K562 (cell line): ENCODE results near the gene GSTO2. TPM values are rescaled to one million over a fixed set of nuclear protein-coding genes. Genes with fewer than 3 reads are reported as not detected.

ENCODE experiments used
- ATAC-seq: fragments of 200-7000 bp; cut with Tn5 transposase; 3 replicates; pipeline ENCODE4 v1.9.1; 2020; ENCODE audit warnings: moderate library complexity
- BruUV-seq: library from RNA; stranded (reverse); fragments of 400-500 nt; replicated peaks from 2 replicates; lab custom pipeline; 2021; lab: Mats Ljungman, UMichigan
- CTCF ChIA-PET: fragments of 300-600 bp; formaldehyde crosslinking; extraction: SDS; loops from one replicate; lab custom pipeline; 2021; ENCODE audit warnings: low intra/inter-chr PET ratio; lab: Yijun Ruan, JAX
- POLR2A ChIA-PET: fragments of 300-600, 350-650 bp; sonication (Branson Sonifier 250); formaldehyde crosslinking; extraction: SDS; loops from one replicate; lab custom pipeline; 2021; ENCODE audit warnings: antibody characterized with exemption, inconsistent platforms; lab: Yijun Ruan, JAX
- DNase-seq, 4 experiments: peaks; one replicate each; pipeline versions ENCODE4 v3.0.0 to v3.0.0-alpha.2; 2011 to 2018; ENCODE audit warnings: low spot score in 3 of 4, mixed read lengths in 3 of 4; ENCODE audit errors: extremely low read depth in 1 of 4
- FAIRE-seq: peaks from 2 replicates; lab custom pipeline; 2011; peaks lifted over from hg19 to GRCh38; lab: Jason Lieb, UNC
- H2AFZ ChIP-seq: 2 replicates; pipeline ENCODE4 v1.6.0; 2011; ENCODE audit warnings: low read depth, low read length, control low read depth, inconsistent platforms
- H3K27ac ChIP-seq: fragments of 200-600 bp; 3 replicates; pipeline ENCODE4 v1.8.0; 2011; ENCODE audit warnings: low read depth, mild to moderate bottlenecking, control low read depth, inconsistent platforms, low read length, moderate library complexity, mixed read lengths; ENCODE audit errors: extremely low read depth
- H3K27me3 ChIP-seq, 2 experiments: fragments of 300-600 bp in 1 of 2; 2 replicates in 1 of 2; 3 replicates in 1 of 2; pipeline versions ENCODE4 v1.6.0 to v1.8.0; 2011; ENCODE audit warnings: inconsistent platforms in 2 of 2, low read length in 2 of 2, mild to moderate bottlenecking in 1 of 2, mixed read lengths in 1 of 2, moderate library complexity in 1 of 2; ENCODE audit not compliant: control insufficient read depth in 2 of 2, insufficient read depth in 2 of 2
- H3K36me3 ChIP-seq: fragments of 300-600 bp; 3 replicates; pipeline ENCODE4 v1.8.0; 2011; ENCODE audit warnings: mild to moderate bottlenecking, low read length, inconsistent platforms; ENCODE audit not compliant: control insufficient read depth, insufficient read depth
- H3K4me1 ChIP-seq, 2 experiments: fragments of 200-600 bp in 1 of 2; replicated peaks in 1 of 2; 2 replicates in 1 of 2; 3 replicates in 1 of 2; pipeline versions ENCODE4 v1.5.1 to v1.8.0; 2011; ENCODE audit warnings: inconsistent platforms in 2 of 2, low read length in 2 of 2, mild to moderate bottlenecking in 1 of 2, mixed read lengths in 1 of 2, moderate library complexity in 1 of 2; ENCODE audit not compliant: control insufficient read depth in 2 of 2, insufficient read depth in 2 of 2
- H3K4me2 ChIP-seq: 2 replicates; pipeline ENCODE4 v1.6.1; 2011; ENCODE audit warnings: low read length, control low read depth, inconsistent platforms, mixed read lengths; ENCODE audit not compliant: insufficient read depth
- H3K4me3 ChIP-seq: fragments of 200-600 bp; sonication (generic), shearing (Covaris generic); 2 replicates; pipeline ENCODE4 v1.5.1; 2016; ENCODE audit warnings: control low read depth, inconsistent platforms
- H3K79me2 ChIP-seq: fragments of 200-600 bp; 3 replicates; pipeline ENCODE4 v1.8.0; 2011; ENCODE audit warnings: low read length, inconsistent platforms; ENCODE audit not compliant: control insufficient read depth, insufficient read depth
- H3K9ac ChIP-seq, 2 experiments: 2 replicates each; pipeline versions ENCODE4 v1.6.0 to v1.6.1; 2011; ENCODE audit warnings: low read depth in 2 of 2, low read length in 2 of 2, control low read depth in 1 of 2, inconsistent platforms in 1 of 2, mild to moderate bottlenecking in 1 of 2, mixed read lengths in 1 of 2; ENCODE audit not compliant: insufficient read depth in 1 of 2
- H3K9me1 ChIP-seq: one replicate; pipeline ENCODE4 v1.6.0; 2011; ENCODE audit warnings: inconsistent platforms, mild to moderate bottlenecking, low read length, moderate library complexity; ENCODE audit not compliant: control insufficient read depth, insufficient read depth
- H3K9me3 ChIP-seq: replicated peaks from 2 replicates; pipeline ENCODE4 v1.5.1; 2011; ENCODE audit warnings: low read depth, low read length, inconsistent platforms; ENCODE audit not compliant: control insufficient read depth, insufficient read depth
- H4K20me1 ChIP-seq: replicated peaks from 2 replicates; pipeline ENCODE4 v1.6.1; 2011; ENCODE audit warnings: low read length, inconsistent platforms, mixed read lengths; ENCODE audit not compliant: control insufficient read depth, insufficient read depth
- BCL6 ChIP-seq: fragments of 250-450 bp; sonication (Bioruptor Pico); IDR thresholded peaks from 2 replicates; pipeline ENCODE4 v1.4.0; 2020
- FOXA1 ChIP-seq: fragments of 450-650 bp; IDR thresholded peaks from 2 replicates; pipeline ENCODE4 v1.6.1; 2016; ENCODE audit warnings: mild to moderate bottlenecking, borderline replicate concordance
- HDAC3 ChIP-seq: fragments of 450-650 bp; IDR thresholded peaks from 2 replicates; pipeline ENCODE4 v1.6.1; 2018; ENCODE audit warnings: borderline replicate concordance, mild to moderate bottlenecking, moderate library complexity; ENCODE audit not compliant: partially characterized antibody
- MIER1 ChIP-seq: fragments of 450-650 bp; IDR thresholded peaks from 2 replicates; pipeline ENCODE4 v1.6.1; 2016; ENCODE audit warnings: antibody characterized with exemption, mild to moderate bottlenecking, low read depth
- NCOA6 ChIP-seq: fragments of 450-650 bp; IDR thresholded peaks from 2 replicates; pipeline ENCODE4 v1.6.1; 2017; ENCODE audit warnings: mild to moderate bottlenecking
- NEUROD1 ChIP-seq: fragments of 150-350 bp; IDR thresholded peaks from 2 replicates; pipeline ENCODE4 v1.6.1; 2014; ENCODE audit warnings: borderline replicate concordance, low read length, low read depth; ENCODE audit not compliant: partially characterized antibody
- PHTF2 ChIP-seq: fragments of 250-450 bp; sonication (Bioruptor Pico); IDR thresholded peaks from 2 replicates; pipeline ENCODE4 v1.5.0; 2021; ENCODE audit warnings: mild to moderate bottlenecking
- SREBF2 ChIP-seq: sonication (generic); formaldehyde crosslinking; IDR thresholded peaks from 2 replicates; pipeline ENCODE4 v1.4.0; 2020; ENCODE audit warnings: mild to moderate bottlenecking, missing genetic modification reagents
- ZBTB43 ChIP-seq: sonication (generic); formaldehyde crosslinking; IDR thresholded peaks from 2 replicates; pipeline ENCODE4 v1.8.0; 2023; ENCODE audit warnings: mild to moderate bottlenecking, missing genetic modification reagents
- ZNF184 ChIP-seq: sonication (generic); formaldehyde crosslinking; IDR thresholded peaks from 2 replicates; pipeline ENCODE4 v1.5.0; 2020; ENCODE audit warnings: missing genetic modification reagents
- ZNF695 ChIP-seq: fragments of 450-650 bp; formaldehyde crosslinking; IDR thresholded peaks from 2 replicates; pipeline ENCODE4 v1.4.0; 2020; ENCODE audit warnings: mild to moderate bottlenecking, moderate library complexity
- WGBS: fragments of 100-300 bp; shearing (Covaris generic); methylation state at CpG from one replicate; pipeline ENCODE4 v1.1.6; 2016; ENCODE audit warnings: low coverage, mixed read lengths; ENCODE audit not compliant: insufficient coverage; ENCODE audit errors: missing lambda C conversion rate; 5-methylcytosine and 5-hydroxymethylcytosine counted together
- in situ Hi-C: fragments of 300-500 bp; cut with MboI; formaldehyde crosslinking; loops from 4 replicates; pipeline ENCODE4 v1.15.0; 2018; ENCODE audit warnings: inconsistent platforms, mixed read lengths
- intact Hi-C: fragments of 100-400 bp; cut with micrococcal nuclease; formaldehyde crosslinking; loops from 2 replicates; pipeline ENCODE4 v1.14.2; 2022
- polyA plus RNA-seq, 8 experiments: library from polyadenylated mRNA; depleted of rRNA in 4 of 8; stranded (reverse) in 5 of 8; unstranded in 3 of 8; fragments of >200 nt; fragmentation: Nextera tagmentation in 2 of 8; fragmentation: Illumina TruSeq in 1 of 8; extraction: Ambion mirVana in 2 of 8; extraction: Trizol in 1 of 8; gene quantifications; 2 replicates each; pipeline versions ENCODE4 v1.2.1 to v1.2.3, GENCODE V29; 2011 to 2014; ENCODE audit warnings: inconsistent platforms in 1 of 8, missing spikeins in 1 of 8
- total RNA-seq, 7 experiments: library from RNA; depleted of rRNA in 6 of 7; stranded (reverse); fragments of >200 nt in 6 of 7; fragmentation: Illumina TruSeq in 2 of 7; extraction: Trizol in 2 of 7; gene quantifications; 2 replicates each; pipeline versions ENCODE4 v1.2.1 to v1.2.3, GENCODE V29; 2011 to 2021; ENCODE audit warnings: low replicate concordance in 1 of 7
- TF ChIP-seq, protein P1 (sequence below): fragments of 250-450 bp; sonication (Bioruptor Pico); IDR thresholded peaks from 2 replicates; pipeline ENCODE4 v1.4.0; 2020
- TF ChIP-seq, protein P2 (sequence below): fragments of 250-450 bp; sonication (Bioruptor Pico); IDR thresholded peaks from 2 replicates; pipeline ENCODE4 v1.8.0; 2021; ENCODE audit warnings: moderate library complexity, mild to moderate bottlenecking, inconsistent platforms

The GSTO2 gene
- total and polyA plus RNA-seq, 9 of the 15 experiments (the other 6 are each of a cell fraction or from before 2014, with no cell fraction given), result 0.18 to 1.8 (median 0.90) TPM

- Histone ChIP-seq H3K4me2 (no peak overlapping the region), H3K9me3 (no peaks in the 10 kb centered on the region), H3K27ac (no peak overlapping the region), H3K27me3 (no peaks in the 10 kb centered on the region)
- POLR2A ChIA-PET, result no interaction called here
- no peak for DNase-seq
- TF ChIP-seq NEUROD1, result no peak
- TF ChIP-seq MIER1, result no peak
- TF ChIP-seq ZNF695 (CRISPR knock-in tag), result no peak
- TF ChIP-seq ZNF184 (CRISPR knock-in tag), result no peak
- TF ChIP-seq FOXA1, result no peak
- TF ChIP-seq SREBF2 (CRISPR knock-in tag), result no peak
- no peak for TF ChIP-seq BCL6
- TF ChIP-seq ZBTB43 (CRISPR knock-in tag), result no peak
- TF ChIP-seq, protein P1, sequence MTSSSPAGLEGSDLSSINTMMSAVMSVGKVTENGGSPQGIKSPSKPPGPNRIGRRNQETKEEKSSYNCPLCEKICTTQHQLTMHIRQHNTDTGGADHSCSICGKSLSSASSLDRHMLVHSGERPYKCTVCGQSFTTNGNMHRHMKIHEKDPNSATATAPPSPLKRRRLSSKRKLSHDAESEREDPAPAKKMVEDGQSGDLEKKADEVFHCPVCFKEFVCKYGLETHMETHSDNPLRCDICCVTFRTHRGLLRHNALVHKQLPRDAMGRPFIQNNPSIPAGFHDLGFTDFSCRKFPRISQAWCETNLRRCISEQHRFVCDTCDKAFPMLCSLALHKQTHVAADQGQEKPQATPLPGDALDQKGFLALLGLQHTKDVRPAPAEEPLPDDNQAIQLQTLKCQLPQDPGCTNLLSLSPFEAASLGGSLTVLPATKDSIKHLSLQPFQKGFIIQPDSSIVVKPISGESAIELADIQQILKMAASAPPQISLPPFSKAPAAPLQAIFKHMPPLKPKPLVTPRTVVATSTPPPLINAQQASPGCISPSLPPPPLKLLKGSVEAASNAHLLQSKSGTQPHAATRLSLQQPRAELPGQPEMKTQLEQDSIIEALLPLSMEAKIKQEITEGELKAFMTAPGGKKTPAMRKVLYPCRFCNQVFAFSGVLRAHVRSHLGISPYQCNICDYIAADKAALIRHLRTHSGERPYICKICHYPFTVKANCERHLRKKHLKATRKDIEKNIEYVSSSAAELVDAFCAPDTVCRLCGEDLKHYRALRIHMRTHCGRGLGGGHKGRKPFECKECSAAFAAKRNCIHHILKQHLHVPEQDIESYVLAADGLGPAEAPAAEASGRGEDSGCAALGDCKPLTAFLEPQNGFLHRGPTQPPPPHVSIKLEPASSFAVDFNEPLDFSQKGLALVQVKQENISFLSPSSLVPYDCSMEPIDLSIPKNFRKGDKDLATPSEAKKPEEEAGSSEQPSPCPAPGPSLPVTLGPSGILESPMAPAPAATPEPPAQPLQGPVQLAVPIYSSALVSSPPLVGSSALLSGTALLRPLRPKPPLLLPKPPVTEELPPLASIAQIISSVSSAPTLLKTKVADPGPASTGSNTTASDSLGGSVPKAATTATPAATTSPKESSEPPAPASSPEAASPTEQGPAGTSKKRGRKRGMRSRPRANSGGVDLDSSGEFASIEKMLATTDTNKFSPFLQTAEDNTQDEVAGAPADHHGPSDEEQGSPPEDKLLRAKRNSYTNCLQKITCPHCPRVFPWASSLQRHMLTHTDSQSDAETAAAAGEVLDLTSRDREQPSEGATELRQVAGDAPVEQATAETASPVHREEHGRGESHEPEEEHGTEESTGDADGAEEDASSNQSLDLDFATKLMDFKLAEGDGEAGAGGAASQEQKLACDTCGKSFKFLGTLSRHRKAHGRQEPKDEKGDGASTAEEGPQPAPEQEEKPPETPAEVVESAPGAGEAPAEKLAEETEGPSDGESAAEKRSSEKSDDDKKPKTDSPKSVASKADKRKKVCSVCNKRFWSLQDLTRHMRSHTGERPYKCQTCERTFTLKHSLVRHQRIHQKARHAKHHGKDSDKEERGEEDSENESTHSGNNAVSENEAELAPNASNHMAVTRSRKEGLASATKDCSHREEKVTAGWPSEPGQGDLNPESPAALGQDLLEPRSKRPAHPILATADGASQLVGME, result no peak
- TF ChIP-seq, protein P2, sequence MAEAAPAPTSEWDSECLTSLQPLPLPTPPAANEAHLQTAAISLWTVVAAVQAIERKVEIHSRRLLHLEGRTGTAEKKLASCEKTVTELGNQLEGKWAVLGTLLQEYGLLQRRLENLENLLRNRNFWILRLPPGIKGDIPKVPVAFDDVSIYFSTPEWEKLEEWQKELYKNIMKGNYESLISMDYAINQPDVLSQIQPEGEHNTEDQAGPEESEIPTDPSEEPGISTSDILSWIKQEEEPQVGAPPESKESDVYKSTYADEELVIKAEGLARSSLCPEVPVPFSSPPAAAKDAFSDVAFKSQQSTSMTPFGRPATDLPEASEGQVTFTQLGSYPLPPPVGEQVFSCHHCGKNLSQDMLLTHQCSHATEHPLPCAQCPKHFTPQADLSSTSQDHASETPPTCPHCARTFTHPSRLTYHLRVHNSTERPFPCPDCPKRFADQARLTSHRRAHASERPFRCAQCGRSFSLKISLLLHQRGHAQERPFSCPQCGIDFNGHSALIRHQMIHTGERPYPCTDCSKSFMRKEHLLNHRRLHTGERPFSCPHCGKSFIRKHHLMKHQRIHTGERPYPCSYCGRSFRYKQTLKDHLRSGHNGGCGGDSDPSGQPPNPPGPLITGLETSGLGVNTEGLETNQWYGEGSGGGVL (CRISPR knock-in tag), result no peak
- no peak for TF ChIP-seq HDAC3
- no peak for TF ChIP-seq NCOA6
- no peak for TF ChIP-seq PHTF2
- TF ChIP-seq, all 486 proteins: peak for 0
- Histone ChIP-seq H4K20me1 (peaks cover 68% of the 10 kb centered on the region), H3K79me2 (peaks cover 98% of the 10 kb centered on the region), H3K9ac (no peak overlapping the region), H3K4me3 (no peak overlapping the region), H3K4me1 (no peaks in the 10 kb centered on the region; a peak in 2 of 5 replicates), H3K36me3 (peaks cover 74% of the 10 kb centered on the region; the same call in 2 of the 3 replicates), H3K9me1 (peaks cover 15% of the 10 kb centered on the region), H2AFZ (no peak overlapping the region)
- CTCF ChIA-PET, result no interaction called here
- no peak for FAIRE-seq
- BruUV-seq, result no TSS peak
- in situ Hi-C loops, result no loop called here
- intact Hi-C loops, result no loop called here
- ATAC-seq, result no peak
- 86% methylated on average over 14 of the region's 19 CpGs for WGBS
Observed at GRCh38 chr10:104318810-104319741, 50.1 kb downstream of the GSTO2 start.
